GM12878 (cell line): ENCODE data around the gene ZNF689. TPM values are rescaled to one million over a fixed set of nuclear protein-coding genes. Genes with fewer than 3 reads are reported as not detected.
A peak's percentile ranks its signal among the peaks of the same experiment; 100 is the strongest.

Experiments used
- CEBPB ChIP-seq, 2 experiments: fragments of 150-350 bp in 1 of 2; IDR thresholded peaks; 2 replicates each; pipeline ENCODE4 v1.6.1; 2012 to 2014; ENCODE audit warnings: low read depth in 2 of 2, low read length in 2 of 2, borderline replicate concordance in 1 of 2, inconsistent platforms in 1 of 2
- CREB1 ChIP-seq: IDR thresholded peaks from 2 replicates; pipeline ENCODE4 v1.6.1; 2012; ENCODE audit warnings: low read depth, mild to moderate bottlenecking, inconsistent platforms
- EGR1 ChIP-seq, 2 experiments: IDR thresholded peaks; 1 replicate in 1 of 2; 2 replicates in 1 of 2; pipeline ENCODE4 v1.6.1; 2011 to 2012; ENCODE audit warnings: low read depth in 2 of 2, low read length in 2 of 2, borderline replicate concordance in 1 of 2, mild to moderate bottlenecking in 1 of 2, moderate library complexity in 1 of 2
- KDM1A ChIP-seq: fragments of 200-600 bp; sonication (generic); IDR thresholded peaks from 2 replicates; pipeline ENCODE4 v1.6.1; 2016; ENCODE audit warnings: borderline replicate concordance
- LARP7 ChIP-seq: fragments of 450-650 bp; IDR thresholded peaks from 2 replicates; pipeline ENCODE4 v1.6.1; 2017; ENCODE audit warnings: mild to moderate bottlenecking
- MTA3 ChIP-seq: IDR thresholded peaks from 2 replicates; pipeline ENCODE4 v1.6.1; 2012; ENCODE audit warnings: low read length, inconsistent platforms, borderline replicate concordance
- MYB ChIP-seq: fragments of 150-350 bp; IDR thresholded peaks from 2 replicates; pipeline ENCODE4 v1.6.1; 2014; ENCODE audit warnings: mild to moderate bottlenecking, low read depth, low read length, borderline replicate concordance
- NKRF ChIP-seq: fragments of 450-650 bp; conservative IDR thresholded peaks from 2 replicates; pipeline ENCODE4 v1.6.1; 2017; ENCODE audit warnings: mild to moderate bottlenecking, moderate library complexity
- POLR2AphosphoS5 ChIP-seq: IDR thresholded peaks from 2 replicates; pipeline ENCODE4 v1.6.1; 2011; ENCODE audit warnings: mild to moderate bottlenecking, low read length, inconsistent platforms
- RAD51 ChIP-seq: fragments of 450-650 bp; IDR thresholded peaks from 2 replicates; pipeline ENCODE4 v1.6.1; 2016; ENCODE audit warnings: moderate library complexity, mild to moderate bottlenecking, inconsistent platforms
- RCOR1 ChIP-seq: conservative IDR thresholded peaks from 2 replicates; pipeline ENCODE4 v1.6.1; 2012; ENCODE audit warnings: low read depth, low read length, improper control_type of control experiment
- RELA ChIP-seq: fragments of 450-650 bp; IDR thresholded peaks from 2 replicates; pipeline ENCODE4 v1.8.0; 2014; ENCODE audit warnings: borderline replicate concordance; ENCODE audit not compliant: partially characterized antibody
- SIN3A ChIP-seq: IDR thresholded peaks from 2 replicates; pipeline ENCODE4 v1.6.1; 2012; ENCODE audit warnings: low read depth, low read length, improper control_type of control experiment
- STAT1 ChIP-seq: fragments of 450-650 bp; conservative IDR thresholded peaks from 2 replicates; pipeline ENCODE4 v1.6.1; 2014; ENCODE audit warnings: antibody characterized with exemption, mild to moderate bottlenecking
- SUPT20H ChIP-seq: IDR thresholded peaks from 2 replicates; pipeline ENCODE4 v1.6.1; 2011; ENCODE audit warnings: low read depth, mild to moderate bottlenecking, low read length, moderate library complexity, borderline replicate concordance; ENCODE audit not compliant: control insufficient read depth
- TBL1XR1 ChIP-seq: IDR thresholded peaks from 2 replicates; pipeline ENCODE4 v1.6.1; 2012; ENCODE audit warnings: low read depth, low read length, improper control_type of control experiment
- TCF3 ChIP-seq: IDR thresholded peaks from 2 replicates; pipeline ENCODE4 v1.6.1; 2012; ENCODE audit warnings: low read depth, mild to moderate bottlenecking, low read length, borderline replicate concordance; ENCODE audit not compliant: insufficient read depth
- WRNIP1 ChIP-seq: IDR thresholded peaks from 2 replicates; pipeline ENCODE4 v1.6.1; 2011; ENCODE audit warnings: low read depth, low read length, improper control_type of control experiment, borderline replicate concordance
- YBX1 ChIP-seq: fragments of 450-650 bp; IDR thresholded peaks from 2 replicates; pipeline ENCODE4 v1.6.1; 2016; ENCODE audit warnings: antibody characterized with exemption
- ZNF207 ChIP-seq: fragments of 450-650 bp; IDR thresholded peaks from 2 replicates; pipeline ENCODE4 v1.6.1; 2014; ENCODE audit warnings: antibody characterized with exemption, mild to moderate bottlenecking, borderline replicate concordance
- ZNF622 ChIP-seq: fragments of 450-650 bp; IDR thresholded peaks from 2 replicates; pipeline ENCODE4 v1.6.1; 2017; ENCODE audit warnings: mild to moderate bottlenecking, inconsistent platforms
- polyA plus RNA-seq, 11 experiments: library from polyadenylated mRNA; depleted of rRNA in 4 of 11; unstranded in 6 of 11; stranded (reverse) in 5 of 11; fragments of >200 nt; fragmentation: Nextera tagmentation in 4 of 11; fragmentation: Illumina TruSeq in 1 of 11; extraction: Ambion mirVana in 4 of 11; extraction: Trizol in 1 of 11; gene quantifications; 1 replicate in 1 of 11; 2 replicates in 10 of 11; pipeline versions ENCODE4 v1.2.1 to v1.2.3, GENCODE V29; 2011 to 2016; ENCODE audit warnings: inconsistent platforms in 2 of 11, missing spikeins in 2 of 11, low read depth in 1 of 11
- total RNA-seq, 4 experiments: library from RNA; depleted of rRNA in 3 of 4; stranded (reverse); fragments of >200 nt in 3 of 4; fragmentation: Illumina TruSeq in 1 of 4; extraction: Trizol in 1 of 4; gene quantifications; 2 replicates each; pipeline versions ENCODE4 v1.2.1 to v1.2.3, GENCODE V29; 2013 to 2021
- TF ChIP-seq, protein P1 (sequence below): IDR thresholded peaks from 2 replicates; pipeline ENCODE4 v1.6.1; 2011; ENCODE audit warnings: borderline replicate concordance, low read depth, mild to moderate bottlenecking, moderate library complexity, low read length; ENCODE audit not compliant: insufficient read depth, poor library complexity, severe bottlenecking
- TF ChIP-seq, protein P2 (sequence below): fragments of 450-650 bp; IDR thresholded peaks from 2 replicates; pipeline ENCODE4 v1.6.1; 2017; ENCODE audit warnings: mild to moderate bottlenecking, moderate library complexity

The ZNF689 gene
- total and polyA plus RNA-seq, 10 of the 15 experiments (the other 5 are each of a cell fraction or from before 2014, with no cell fraction given) = 4.7 to 13.2 (median 8.5) TPM

- TF ChIP-seq, protein P1, sequence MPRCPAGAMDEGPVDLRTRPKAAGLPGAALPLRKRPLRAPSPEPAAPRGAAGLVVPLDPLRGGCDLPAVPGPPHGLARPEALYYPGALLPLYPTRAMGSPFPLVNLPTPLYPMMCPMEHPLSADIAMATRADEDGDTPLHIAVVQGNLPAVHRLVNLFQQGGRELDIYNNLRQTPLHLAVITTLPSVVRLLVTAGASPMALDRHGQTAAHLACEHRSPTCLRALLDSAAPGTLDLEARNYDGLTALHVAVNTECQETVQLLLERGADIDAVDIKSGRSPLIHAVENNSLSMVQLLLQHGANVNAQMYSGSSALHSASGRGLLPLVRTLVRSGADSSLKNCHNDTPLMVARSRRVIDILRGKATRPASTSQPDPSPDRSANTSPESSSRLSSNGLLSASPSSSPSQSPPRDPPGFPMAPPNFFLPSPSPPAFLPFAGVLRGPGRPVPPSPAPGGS = no peak
- TF ChIP-seq RAD51 = no peak
- 0 out of 2 replicates have a peak, but pooled peaks have one; percentile 48 for TF ChIP-seq RCOR1
- 0 out of 3 replicates have a peak, but pooled peaks of 1 of the 2 experiments have one; percentile 32 for TF ChIP-seq EGR1 (IDR thresholded peaks at IDR 0.05; ENCODE audit: borderline replicate concordance in 1 of 2, low read depth in 2 of 2, low read length in 2 of 2)
- TF ChIP-seq ZNF622 = no peak
- peak; percentile 99 for TF ChIP-seq NKRF
- TF ChIP-seq MYB = no peak
- TF ChIP-seq STAT1 = no peak; the same call in 1 of the 2 replicates
- TF ChIP-seq SIN3A = peak; percentile 100
- no peak for TF ChIP-seq WRNIP1
- no peak for TF ChIP-seq MTA3
- TF ChIP-seq CREB1 = peak; percentile 92
- peak; percentile 70; the same call in 1 of the 2 replicates for TF ChIP-seq POLR2AphosphoS5
- TF ChIP-seq ZNF207 = no peak
- TF ChIP-seq RELA = no peak
- TF ChIP-seq TBL1XR1 = 0 out of 2 replicates have a peak, but pooled peaks have one; percentile 17
- TF ChIP-seq KDM1A = no peak
- no peak for TF ChIP-seq SUPT20H
- no peak for TF ChIP-seq CEBPB (IDR thresholded peaks at IDR 0.05; ENCODE audit: borderline replicate concordance in 1 of 2, low read depth in 2 of 2, low read length in 2 of 2)
- TF ChIP-seq LARP7 = peak; percentile 94
- TF ChIP-seq YBX1 = no peak
- TF ChIP-seq TCF3 = no peak
- TF ChIP-seq, protein P2, sequence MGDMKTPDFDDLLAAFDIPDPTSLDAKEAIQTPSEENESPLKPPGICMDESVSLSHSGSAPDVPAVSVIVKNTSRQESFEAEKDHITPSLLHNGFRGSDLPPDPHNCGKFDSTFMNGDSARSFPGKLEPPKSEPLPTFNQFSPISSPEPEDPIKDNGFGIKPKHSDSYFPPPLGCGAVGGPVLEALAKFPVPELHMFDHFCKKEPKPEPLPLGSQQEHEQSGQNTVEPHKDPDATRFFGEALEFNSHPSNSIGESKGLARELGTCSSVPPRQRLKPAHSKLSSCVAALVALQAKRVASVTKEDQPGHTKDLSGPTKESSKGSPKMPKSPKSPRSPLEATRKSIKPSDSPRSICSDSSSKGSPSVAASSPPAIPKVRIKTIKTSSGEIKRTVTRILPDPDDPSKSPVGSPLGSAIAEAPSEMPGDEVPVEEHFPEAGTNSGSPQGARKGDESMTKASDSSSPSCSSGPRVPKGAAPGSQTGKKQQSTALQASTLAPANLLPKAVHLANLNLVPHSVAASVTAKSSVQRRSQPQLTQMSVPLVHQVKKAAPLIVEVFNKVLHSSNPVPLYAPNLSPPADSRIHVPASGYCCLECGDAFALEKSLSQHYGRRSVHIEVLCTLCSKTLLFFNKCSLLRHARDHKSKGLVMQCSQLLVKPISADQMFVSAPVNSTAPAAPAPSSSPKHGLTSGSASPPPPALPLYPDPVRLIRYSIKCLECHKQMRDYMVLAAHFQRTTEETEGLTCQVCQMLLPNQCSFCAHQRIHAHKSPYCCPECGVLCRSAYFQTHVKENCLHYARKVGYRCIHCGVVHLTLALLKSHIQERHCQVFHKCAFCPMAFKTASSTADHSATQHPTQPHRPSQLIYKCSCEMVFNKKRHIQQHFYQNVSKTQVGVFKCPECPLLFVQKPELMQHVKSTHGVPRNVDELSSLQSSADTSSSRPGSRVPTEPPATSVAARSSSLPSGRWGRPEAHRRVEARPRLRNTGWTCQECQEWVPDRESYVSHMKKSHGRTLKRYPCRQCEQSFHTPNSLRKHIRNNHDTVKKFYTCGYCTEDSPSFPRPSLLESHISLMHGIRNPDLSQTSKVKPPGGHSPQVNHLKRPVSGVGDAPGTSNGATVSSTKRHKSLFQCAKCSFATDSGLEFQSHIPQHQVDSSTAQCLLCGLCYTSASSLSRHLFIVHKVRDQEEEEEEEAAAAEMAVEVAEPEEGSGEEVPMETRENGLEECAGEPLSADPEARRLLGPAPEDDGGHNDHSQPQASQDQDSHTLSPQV = peak; percentile 10; the same call in 1 of the 2 replicates
Measured at GRCh38 chr16:30571445-30572322, 38.5 kb downstream of the ZNF689 start, which contains the start of gene ZNF688 (continued).
